MM.1S (cell line): Measurements from ENCODE around the gene ADGRD1.

ENCODE experiments used
- CTCF ChIP-seq: fragments of 300-600 bp; sonication (generic); IDR thresholded peaks from 2 replicates; pipeline ENCODE4 v1.5.1; 2016; ENCODE audit warnings: antibody characterized with exemption, low read length, mixed read lengths
- EZH2phosphoT487 ChIP-seq: fragments of 300-600 bp; sonication (generic); IDR thresholded peaks from 2 replicates; pipeline ENCODE4 v1.6.1; 2018; ENCODE audit warnings: antibody characterized with exemption, low read length

- TF ChIP-seq CTCF (no peak), EZH2phosphoT487 (no peak)
These were observed 142.3 kb downstream of the ADGRD1 start for GRCh38 chr12:131095826-131096680.
